H1 (cell line): Measurements from ENCODE around the gene LRPPRC. TPM values are rescaled to one million over a fixed set of nuclear protein-coding genes. Genes with fewer than 3 reads are reported as not detected.

Experiments used
- KDM4A ChIP-seq: IDR thresholded peaks from one replicate; pipeline ENCODE4 v1.7.1; 2012; ENCODE audit warnings: low read depth, mild to moderate bottlenecking, moderate library complexity, low read length, inconsistent platforms; ENCODE audit not compliant: severe bottlenecking
- SIX5 ChIP-seq: IDR thresholded peaks from 2 replicates; pipeline ENCODE4 v1.6.1; 2011; ENCODE audit warnings: mild to moderate bottlenecking, low read depth, low read length
- polyA plus RNA-seq, 7 experiments: library from polyadenylated mRNA; depleted of rRNA in 3 of 7; stranded (reverse) in 5 of 7; unstranded in 2 of 7; fragments of >200 nt in 5 of 7; fragments of 200-250 nt in 2 of 7; gene quantifications; 1 replicate in 5 of 7; 2 replicates in 1 of 7; 4 replicates in 1 of 7; pipeline versions ENCODE4 v1.2.1 to v1.2.3, GENCODE V29; 2011 to 2013; ENCODE audit warnings: missing spikeins in 2 of 7, mixed read lengths in 2 of 7
- total RNA-seq: library from RNA; stranded (reverse); fragmentation: NEBNext Ultra II Directional; extraction: Animal tissue kit (Norgen Biotek cat#: 25700); gene quantifications from 2 replicates; pipeline ENCODE4 v1.2.1, GENCODE V29; 2021
- TF ChIP-seq, protein P1 (sequence below), 3 experiments: IDR thresholded peaks; 1 replicate in 2 of 3; 2 replicates in 1 of 3; pipeline versions ENCODE4 v1.5.1 to v1.6.1; 2011; ENCODE audit warnings: low read length in 3 of 3, mild to moderate bottlenecking in 3 of 3, inconsistent platforms in 2 of 3, low read depth in 1 of 3, moderate library complexity in 1 of 3; ENCODE audit not compliant: insufficient read depth in 1 of 3; ENCODE audit errors: control extremely low read depth in 1 of 3
- TF ChIP-seq, protein P2 (sequence below): IDR thresholded peaks from 2 replicates; pipeline ENCODE4 v1.6.1; 2012; ENCODE audit warnings: inconsistent platforms
- TF ChIP-seq, protein P3 (sequence below): fragments of 300-600 bp; sonication (generic); IDR thresholded peaks from 2 replicates; pipeline ENCODE4 v1.7.1; 2012; ENCODE audit warnings: low read length, moderate library complexity, mild to moderate bottlenecking, inconsistent platforms; ENCODE audit not compliant: insufficient replicate concordance

The LRPPRC gene
- total and polyA plus RNA-seq, 2 of the 8 experiments (the other 6 are each of a cell fraction or from before 2014, with no cell fraction given) = 43.4 to 167 TPM

DNA sequence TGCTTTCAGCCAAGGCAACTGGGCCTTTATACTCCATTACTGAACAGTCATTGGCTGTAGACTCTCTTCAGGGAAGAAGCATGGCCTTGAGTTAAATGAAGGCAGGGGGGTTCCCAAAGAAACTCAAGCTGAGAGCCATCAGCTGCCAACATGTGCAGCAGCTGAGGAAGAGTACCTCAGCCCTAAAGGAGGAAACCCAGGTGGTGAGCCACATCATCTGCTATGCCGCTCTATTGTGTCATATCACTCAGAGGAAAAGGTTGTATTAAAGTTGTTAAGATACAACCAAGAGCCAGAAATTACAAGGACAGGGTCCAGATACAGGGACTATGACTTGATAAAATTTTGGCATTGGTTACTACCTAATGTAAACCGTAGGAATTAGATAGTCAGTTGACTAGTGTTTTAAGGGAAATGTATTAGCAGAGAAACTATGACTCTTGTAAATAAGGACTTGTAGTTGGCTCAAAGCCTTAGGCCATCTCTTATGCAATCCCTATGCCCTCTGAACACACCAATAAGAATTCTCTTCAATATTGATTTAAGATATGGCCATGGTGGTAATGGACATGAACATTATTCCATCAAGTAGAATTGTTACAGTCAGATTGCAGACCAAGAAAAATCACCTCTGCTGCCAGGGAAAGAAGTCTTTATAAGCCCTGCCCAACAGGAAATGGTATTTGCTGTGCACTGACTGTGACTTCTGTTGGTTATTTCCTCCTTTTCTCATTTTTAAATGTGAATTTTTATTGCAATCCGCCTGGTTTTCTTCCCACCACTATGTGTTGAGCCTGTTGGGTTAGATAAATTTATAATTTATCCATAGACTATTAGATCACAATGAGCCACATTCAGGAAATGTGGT is 9.2 kb upstream of the LRPPRC start (continued):
- TF ChIP-seq, protein P1, sequence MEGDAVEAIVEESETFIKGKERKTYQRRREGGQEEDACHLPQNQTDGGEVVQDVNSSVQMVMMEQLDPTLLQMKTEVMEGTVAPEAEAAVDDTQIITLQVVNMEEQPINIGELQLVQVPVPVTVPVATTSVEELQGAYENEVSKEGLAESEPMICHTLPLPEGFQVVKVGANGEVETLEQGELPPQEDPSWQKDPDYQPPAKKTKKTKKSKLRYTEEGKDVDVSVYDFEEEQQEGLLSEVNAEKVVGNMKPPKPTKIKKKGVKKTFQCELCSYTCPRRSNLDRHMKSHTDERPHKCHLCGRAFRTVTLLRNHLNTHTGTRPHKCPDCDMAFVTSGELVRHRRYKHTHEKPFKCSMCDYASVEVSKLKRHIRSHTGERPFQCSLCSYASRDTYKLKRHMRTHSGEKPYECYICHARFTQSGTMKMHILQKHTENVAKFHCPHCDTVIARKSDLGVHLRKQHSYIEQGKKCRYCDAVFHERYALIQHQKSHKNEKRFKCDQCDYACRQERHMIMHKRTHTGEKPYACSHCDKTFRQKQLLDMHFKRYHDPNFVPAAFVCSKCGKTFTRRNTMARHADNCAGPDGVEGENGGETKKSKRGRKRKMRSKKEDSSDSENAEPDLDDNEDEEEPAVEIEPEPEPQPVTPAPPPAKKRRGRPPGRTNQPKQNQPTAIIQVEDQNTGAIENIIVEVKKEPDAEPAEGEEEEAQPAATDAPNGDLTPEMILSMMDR (IDR thresholded peaks at IDR 0.05; ENCODE audit: control extremely low read depth in 1 of 3, insufficient read depth in 1 of 3, low read depth in 1 of 3, low read length in 3 of 3) = no peak
- TF ChIP-seq, protein P2, sequence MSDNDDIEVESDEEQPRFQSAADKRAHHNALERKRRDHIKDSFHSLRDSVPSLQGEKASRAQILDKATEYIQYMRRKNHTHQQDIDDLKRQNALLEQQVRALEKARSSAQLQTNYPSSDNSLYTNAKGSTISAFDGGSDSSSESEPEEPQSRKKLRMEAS = no peak
- TF ChIP-seq SIX5 = no peak
- TF ChIP-seq, protein P3, sequence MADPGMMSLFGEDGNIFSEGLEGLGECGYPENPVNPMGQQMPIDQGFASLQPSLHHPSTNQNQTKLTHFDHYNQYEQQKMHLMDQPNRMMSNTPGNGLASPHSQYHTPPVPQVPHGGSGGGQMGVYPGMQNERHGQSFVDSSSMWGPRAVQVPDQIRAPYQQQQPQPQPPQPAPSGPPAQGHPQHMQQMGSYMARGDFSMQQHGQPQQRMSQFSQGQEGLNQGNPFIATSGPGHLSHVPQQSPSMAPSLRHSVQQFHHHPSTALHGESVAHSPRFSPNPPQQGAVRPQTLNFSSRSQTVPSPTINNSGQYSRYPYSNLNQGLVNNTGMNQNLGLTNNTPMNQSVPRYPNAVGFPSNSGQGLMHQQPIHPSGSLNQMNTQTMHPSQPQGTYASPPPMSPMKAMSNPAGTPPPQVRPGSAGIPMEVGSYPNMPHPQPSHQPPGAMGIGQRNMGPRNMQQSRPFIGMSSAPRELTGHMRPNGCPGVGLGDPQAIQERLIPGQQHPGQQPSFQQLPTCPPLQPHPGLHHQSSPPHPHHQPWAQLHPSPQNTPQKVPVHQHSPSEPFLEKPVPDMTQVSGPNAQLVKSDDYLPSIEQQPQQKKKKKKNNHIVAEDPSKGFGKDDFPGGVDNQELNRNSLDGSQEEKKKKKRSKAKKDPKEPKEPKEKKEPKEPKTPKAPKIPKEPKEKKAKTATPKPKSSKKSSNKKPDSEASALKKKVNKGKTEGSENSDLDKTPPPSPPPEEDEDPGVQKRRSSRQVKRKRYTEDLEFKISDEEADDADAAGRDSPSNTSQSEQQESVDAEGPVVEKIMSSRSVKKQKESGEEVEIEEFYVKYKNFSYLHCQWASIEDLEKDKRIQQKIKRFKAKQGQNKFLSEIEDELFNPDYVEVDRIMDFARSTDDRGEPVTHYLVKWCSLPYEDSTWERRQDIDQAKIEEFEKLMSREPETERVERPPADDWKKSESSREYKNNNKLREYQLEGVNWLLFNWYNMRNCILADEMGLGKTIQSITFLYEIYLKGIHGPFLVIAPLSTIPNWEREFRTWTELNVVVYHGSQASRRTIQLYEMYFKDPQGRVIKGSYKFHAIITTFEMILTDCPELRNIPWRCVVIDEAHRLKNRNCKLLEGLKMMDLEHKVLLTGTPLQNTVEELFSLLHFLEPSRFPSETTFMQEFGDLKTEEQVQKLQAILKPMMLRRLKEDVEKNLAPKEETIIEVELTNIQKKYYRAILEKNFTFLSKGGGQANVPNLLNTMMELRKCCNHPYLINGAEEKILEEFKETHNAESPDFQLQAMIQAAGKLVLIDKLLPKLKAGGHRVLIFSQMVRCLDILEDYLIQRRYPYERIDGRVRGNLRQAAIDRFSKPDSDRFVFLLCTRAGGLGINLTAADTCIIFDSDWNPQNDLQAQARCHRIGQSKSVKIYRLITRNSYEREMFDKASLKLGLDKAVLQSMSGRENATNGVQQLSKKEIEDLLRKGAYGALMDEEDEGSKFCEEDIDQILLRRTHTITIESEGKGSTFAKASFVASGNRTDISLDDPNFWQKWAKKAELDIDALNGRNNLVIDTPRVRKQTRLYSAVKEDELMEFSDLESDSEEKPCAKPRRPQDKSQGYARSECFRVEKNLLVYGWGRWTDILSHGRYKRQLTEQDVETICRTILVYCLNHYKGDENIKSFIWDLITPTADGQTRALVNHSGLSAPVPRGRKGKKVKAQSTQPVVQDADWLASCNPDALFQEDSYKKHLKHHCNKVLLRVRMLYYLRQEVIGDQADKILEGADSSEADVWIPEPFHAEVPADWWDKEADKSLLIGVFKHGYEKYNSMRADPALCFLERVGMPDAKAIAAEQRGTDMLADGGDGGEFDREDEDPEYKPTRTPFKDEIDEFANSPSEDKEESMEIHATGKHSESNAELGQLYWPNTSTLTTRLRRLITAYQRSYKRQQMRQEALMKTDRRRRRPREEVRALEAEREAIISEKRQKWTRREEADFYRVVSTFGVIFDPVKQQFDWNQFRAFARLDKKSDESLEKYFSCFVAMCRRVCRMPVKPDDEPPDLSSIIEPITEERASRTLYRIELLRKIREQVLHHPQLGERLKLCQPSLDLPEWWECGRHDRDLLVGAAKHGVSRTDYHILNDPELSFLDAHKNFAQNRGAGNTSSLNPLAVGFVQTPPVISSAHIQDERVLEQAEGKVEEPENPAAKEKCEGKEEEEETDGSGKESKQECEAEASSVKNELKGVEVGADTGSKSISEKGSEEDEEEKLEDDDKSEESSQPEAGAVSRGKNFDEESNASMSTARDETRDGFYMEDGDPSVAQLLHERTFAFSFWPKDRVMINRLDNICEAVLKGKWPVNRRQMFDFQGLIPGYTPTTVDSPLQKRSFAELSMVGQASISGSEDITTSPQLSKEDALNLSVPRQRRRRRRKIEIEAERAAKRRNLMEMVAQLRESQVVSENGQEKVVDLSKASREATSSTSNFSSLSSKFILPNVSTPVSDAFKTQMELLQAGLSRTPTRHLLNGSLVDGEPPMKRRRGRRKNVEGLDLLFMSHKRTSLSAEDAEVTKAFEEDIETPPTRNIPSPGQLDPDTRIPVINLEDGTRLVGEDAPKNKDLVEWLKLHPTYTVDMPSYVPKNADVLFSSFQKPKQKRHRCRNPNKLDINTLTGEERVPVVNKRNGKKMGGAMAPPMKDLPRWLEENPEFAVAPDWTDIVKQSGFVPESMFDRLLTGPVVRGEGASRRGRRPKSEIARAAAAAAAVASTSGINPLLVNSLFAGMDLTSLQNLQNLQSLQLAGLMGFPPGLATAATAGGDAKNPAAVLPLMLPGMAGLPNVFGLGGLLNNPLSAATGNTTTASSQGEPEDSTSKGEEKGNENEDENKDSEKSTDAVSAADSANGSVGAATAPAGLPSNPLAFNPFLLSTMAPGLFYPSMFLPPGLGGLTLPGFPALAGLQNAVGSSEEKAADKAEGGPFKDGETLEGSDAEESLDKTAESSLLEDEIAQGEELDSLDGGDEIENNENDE = no peak
- no peak for TF ChIP-seq KDM4A
